ENCODE data around the gene LYRM7. TPM values are rescaled to one million over a fixed set of nuclear protein-coding genes. Genes with fewer than 3 reads are reported as not detected.

LYRM7 gene
- total and polyA plus RNA-seq, 10 of the 15 experiments (the other 5 are each of a cell fraction or from before 2014, with no cell fraction given), result 9.2 to 68.8 (median 20.2) TPM

DNA sequence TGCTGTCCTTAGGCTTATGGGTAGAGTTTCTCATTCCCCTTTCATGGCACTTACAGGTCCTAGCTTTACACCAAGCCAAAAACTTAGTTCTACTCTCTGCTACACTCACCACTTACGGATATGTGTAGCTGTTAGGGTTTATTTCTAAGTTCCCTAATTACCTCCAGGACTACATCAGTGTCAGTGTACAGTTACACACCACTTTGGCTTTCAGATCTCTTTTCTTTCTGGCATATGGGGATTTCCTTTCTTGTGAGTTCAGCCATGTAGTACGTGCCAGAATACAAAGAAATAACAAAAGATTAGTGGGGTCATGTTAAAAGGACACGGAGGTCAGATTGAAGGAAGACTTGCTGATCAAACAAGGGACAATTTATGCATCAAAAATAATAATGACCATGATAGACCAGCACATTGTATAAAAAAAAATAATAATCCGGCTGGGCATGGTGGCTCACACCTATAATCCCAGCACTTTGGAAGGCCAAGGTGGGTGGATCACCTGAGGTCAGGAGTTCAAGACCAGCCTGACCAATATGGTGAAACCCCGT lies 41.8 kb downstream of the LYRM7 start (continued):
- TF ChIP-seq, protein P1, sequence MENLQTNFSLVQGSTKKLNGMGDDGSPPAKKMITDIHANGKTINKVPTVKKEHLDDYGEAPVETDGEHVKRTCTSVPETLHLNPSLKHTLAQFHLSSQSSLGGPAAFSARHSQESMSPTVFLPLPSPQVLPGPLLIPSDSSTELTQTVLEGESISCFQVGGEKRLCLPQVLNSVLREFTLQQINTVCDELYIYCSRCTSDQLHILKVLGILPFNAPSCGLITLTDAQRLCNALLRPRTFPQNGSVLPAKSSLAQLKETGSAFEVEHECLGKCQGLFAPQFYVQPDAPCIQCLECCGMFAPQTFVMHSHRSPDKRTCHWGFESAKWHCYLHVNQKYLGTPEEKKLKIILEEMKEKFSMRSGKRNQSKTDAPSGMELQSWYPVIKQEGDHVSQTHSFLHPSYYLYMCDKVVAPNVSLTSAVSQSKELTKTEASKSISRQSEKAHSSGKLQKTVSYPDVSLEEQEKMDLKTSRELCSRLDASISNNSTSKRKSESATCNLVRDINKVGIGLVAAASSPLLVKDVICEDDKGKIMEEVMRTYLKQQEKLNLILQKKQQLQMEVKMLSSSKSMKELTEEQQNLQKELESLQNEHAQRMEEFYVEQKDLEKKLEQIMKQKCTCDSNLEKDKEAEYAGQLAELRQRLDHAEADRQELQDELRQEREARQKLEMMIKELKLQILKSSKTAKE (IDR thresholded peaks at IDR 0.05; ENCODE audit: low read depth, poor library complexity, severe bottlenecking), result peak; percentile 82
- TF ChIP-seq TARDBP (IDR thresholded peaks at IDR 0.05; ENCODE audit: borderline replicate concordance), result no peak

DNA sequence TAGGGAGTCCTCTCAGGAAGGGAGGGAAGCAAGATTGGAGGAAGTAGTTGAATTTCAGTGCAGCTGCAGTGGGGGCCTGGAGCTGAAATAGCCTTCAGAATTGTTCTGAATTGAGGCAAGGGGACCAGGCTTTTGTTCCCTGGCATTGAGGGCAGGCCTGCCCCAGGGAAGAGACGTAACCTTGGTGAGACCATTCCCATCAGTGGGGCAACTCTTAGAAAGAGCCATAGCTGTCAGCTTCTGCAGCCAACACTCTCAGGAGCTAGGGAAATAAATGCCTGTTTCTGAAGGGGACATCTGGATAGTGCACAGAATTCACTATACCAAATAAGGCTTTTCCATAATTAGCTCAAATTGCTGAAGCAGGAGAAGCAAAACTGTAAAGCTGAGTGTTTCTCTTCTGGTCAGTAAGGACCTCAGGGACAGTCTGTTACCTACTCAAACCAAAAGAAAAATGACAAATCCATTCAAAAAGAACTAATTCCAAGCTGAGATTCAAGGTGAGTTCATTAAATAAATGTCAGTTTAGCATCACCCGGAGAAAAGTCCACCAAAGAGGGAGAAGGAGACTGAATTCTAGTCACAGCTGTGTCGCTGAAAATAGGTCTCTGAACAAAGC lies 44.0 kb downstream of the LYRM7 start:
- WGBS (ENCODE audit: insufficient coverage, insufficient replicate concordance, low lambda C conversion rate, missing lambda C conversion rate), result 83% methylated on average over 3 of the region's 3 CpGs
- ATAC-seq, result no peak

More for the DNA sequence above, 44.0 kb downstream of the LYRM7 start:
- DNase-seq (ENCODE audit: low read depth, low spot score) (no peak), FAIRE-seq (no peak)
- Histone ChIP-seq H3K4me3 (peak overlapping the region; percentile 50), H3K4me1 (ENCODE audit: control insufficient read depth, insufficient read depth, low read length) (peaks cover 10% of the 10 kb centered on the region; the same call in 1 of the 2 replicates), H3K9me3 (replicated peaks; ENCODE audit: control insufficient read depth, insufficient read depth, low read length) (no peaks in the 10 kb centered on the region), H3K27ac (ENCODE audit: control insufficient read depth, insufficient read depth) (peak overlapping the region; percentile 94), H3K4me2 (ENCODE audit: control insufficient read depth, insufficient read depth) (peak overlapping the region; percentile 64), H3K36me3 (ENCODE audit: control insufficient read depth in 2 of 2, insufficient read depth in 2 of 2, low read length in 1 of 2) (no peaks in the 10 kb centered on the region), H3K27me3 (replicated peaks in 1 of 2; ENCODE audit: control insufficient read depth in 2 of 2, insufficient read depth in 2 of 2, low read length in 1 of 2) (no peaks in the 10 kb centered on the region), H3K79me2 (ENCODE audit: control insufficient read depth, insufficient read depth, low read length) (peaks cover 97% of the 10 kb centered on the region), H3K9ac (ENCODE audit: control insufficient read depth, insufficient read depth, low read length) (peak overlapping the region; percentile 45; the same call in 1 of the 2 replicates), H2AFZ (ENCODE audit: control insufficient read depth, low read depth, low read length) (no peak overlapping the region), H4K20me1 (ENCODE audit: control insufficient read depth, insufficient read depth) (no peaks in the 10 kb centered on the region)
- ChIA-PET SMC1A (ENCODE audit: uncharacterized antibody, unreplicated experiment) (interaction anchor here (0.7 to 26.7 kb wide), 14 partner anchors 9 to 200 kb away, joined by 3 to 1218 read pairs (median 6); partner anchors contain the start of genes CDC42SE2 and HINT1), POLR2A (interaction anchor here (0.6 to 19.3 kb wide), 16 partner anchors 10 to 167 kb away, joined by 3 to 309 read pairs (median 4); partner anchors contain the start of gene CDC42SE2), CTCF (interaction anchor here (0.8 to 6.1 kb wide), 10 partner anchors 7 to 200 kb away, joined by 3 to 36 read pairs (median 8); partner anchors contain the start of gene CDC42SE2), RAD21 (ENCODE audit: unreplicated experiment) (interaction anchor here (0.7 to 10.7 kb wide), 19 partner anchors 8 to 201 kb away, joined by 3 to 302 read pairs (median 5); partner anchors contain the start of genes CDC42SE2 and HINT1)
- in situ Hi-C loops (cut with MboI), result loop anchor here (5.0 kb wide), 1 partner anchor 168 kb away; no protein-coding TSS in a partner anchor
- intact Hi-C loops (cut with micrococcal nuclease; ENCODE audit: unreplicated experiment), result no loop called here
- TF ChIP-seq WRNIP1 (IDR thresholded peaks at IDR 0.05; ENCODE audit: borderline replicate concordance, low read depth, low read length) (0 out of 2 replicates have a peak, but pooled peaks have one; percentile 52), RUNX3 (IDR thresholded peaks at IDR 0.05; ENCODE audit: low read length) (no peak)
- TF ChIP-seq, protein P2, sequence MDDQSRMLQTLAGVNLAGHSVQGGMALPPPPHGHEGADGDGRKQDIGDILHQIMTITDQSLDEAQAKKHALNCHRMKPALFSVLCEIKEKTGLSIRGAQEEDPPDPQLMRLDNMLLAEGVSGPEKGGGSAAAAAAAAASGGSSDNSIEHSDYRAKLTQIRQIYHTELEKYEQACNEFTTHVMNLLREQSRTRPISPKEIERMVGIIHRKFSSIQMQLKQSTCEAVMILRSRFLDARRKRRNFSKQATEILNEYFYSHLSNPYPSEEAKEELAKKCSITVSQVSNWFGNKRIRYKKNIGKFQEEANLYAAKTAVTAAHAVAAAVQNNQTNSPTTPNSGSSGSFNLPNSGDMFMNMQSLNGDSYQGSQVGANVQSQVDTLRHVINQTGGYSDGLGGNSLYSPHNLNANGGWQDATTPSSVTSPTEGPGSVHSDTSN (IDR thresholded peaks at IDR 0.05; ENCODE audit: insufficient replicate concordance, low read depth, low read length), result no peak
- BruUV-seq (replicated peaks), result no TSS peak
